IMR-90 (cell line): ENCODE results near the gene FAM177B.

ENCODE experiments used
- CEBPB ChIP-seq: IDR thresholded peaks from 2 replicates; pipeline ENCODE4 v1.6.1; 2012; ENCODE audit warnings: low read depth, low read length, improper control_type of control experiment
- FOS ChIP-seq: fragments of 150-350 bp; IDR thresholded peaks from 2 replicates; pipeline ENCODE4 v1.6.1; 2016; ENCODE audit warnings: low read depth, low read length
- POLR2A ChIP-seq: IDR thresholded peaks from 2 replicates; pipeline ENCODE4 v1.6.1; 2012; ENCODE audit warnings: mild to moderate bottlenecking, low read depth, low read length
- TF ChIP-seq, protein P1 (sequence below): conservative IDR thresholded peaks from 2 replicates; pipeline ENCODE4 v1.5.1; 2012; ENCODE audit warnings: mild to moderate bottlenecking, low read depth, low read length, improper control_type of control experiment

DNA sequence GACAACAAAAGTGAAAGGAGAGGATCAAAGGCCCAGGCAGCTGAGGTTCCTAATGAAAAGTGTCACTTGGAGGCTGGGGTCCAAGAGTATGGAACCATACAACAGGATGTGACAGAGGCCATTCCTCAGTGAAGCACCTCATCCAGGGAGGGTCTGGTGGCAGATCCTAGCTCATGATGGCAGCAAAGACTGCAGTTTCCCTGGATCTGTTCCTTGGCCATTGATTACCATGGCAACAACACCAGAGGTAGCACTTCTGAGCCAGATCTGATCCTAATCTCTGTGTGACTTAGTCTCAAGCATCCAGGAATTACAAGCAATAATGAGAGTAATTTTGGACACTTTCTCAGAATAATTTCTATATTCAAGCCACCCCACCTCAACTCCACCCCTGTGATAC, 12.9 kb downstream of the FAM177B start:
- TF ChIP-seq FOS (no peak), CEBPB (no peak), POLR2A (no peak)
- TF ChIP-seq, protein P1, sequence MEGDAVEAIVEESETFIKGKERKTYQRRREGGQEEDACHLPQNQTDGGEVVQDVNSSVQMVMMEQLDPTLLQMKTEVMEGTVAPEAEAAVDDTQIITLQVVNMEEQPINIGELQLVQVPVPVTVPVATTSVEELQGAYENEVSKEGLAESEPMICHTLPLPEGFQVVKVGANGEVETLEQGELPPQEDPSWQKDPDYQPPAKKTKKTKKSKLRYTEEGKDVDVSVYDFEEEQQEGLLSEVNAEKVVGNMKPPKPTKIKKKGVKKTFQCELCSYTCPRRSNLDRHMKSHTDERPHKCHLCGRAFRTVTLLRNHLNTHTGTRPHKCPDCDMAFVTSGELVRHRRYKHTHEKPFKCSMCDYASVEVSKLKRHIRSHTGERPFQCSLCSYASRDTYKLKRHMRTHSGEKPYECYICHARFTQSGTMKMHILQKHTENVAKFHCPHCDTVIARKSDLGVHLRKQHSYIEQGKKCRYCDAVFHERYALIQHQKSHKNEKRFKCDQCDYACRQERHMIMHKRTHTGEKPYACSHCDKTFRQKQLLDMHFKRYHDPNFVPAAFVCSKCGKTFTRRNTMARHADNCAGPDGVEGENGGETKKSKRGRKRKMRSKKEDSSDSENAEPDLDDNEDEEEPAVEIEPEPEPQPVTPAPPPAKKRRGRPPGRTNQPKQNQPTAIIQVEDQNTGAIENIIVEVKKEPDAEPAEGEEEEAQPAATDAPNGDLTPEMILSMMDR, result no peak
